Caco-2 (cell line): ENCODE data around the gene LHFPL3. TPM values are rescaled to one million over a fixed set of nuclear protein-coding genes. Genes with fewer than 3 reads are reported as not detected.

Experiments
- BruUV-seq: library from RNA; stranded (reverse); fragments of 400-500 nt; replicated peaks from 2 replicates; lab custom pipeline; 2021; lab: Mats Ljungman, UMichigan
- CTCF ChIA-PET: fragments of 300-600 bp; sonication (Branson Sonifier 250); formaldehyde crosslinking; loops from one replicate; lab custom pipeline; 2022; ENCODE audit warnings: antibody characterized with exemption; lab: Charles Lee
- POLR2A ChIA-PET: fragments of 300-600 bp; sonication (Branson Sonifier 250); formaldehyde crosslinking; loops from one replicate; lab custom pipeline; 2022; ENCODE audit warnings: antibody characterized with exemption; lab: Charles Lee
- DNase-seq, 2 experiments: peaks; one replicate each; pipeline versions ENCODE4 v3.0.0 to v3.0.0-alpha.2; 2020 to 2022
- H3K27me3 ChIP-seq: replicated peaks from 2 replicates; pipeline ENCODE4 v1.6.0; 2011; ENCODE audit warnings: low read length; ENCODE audit not compliant: control insufficient read depth, insufficient read depth
- H3K36me3 ChIP-seq: 2 replicates; pipeline ENCODE4 v1.5.1; 2011; ENCODE audit warnings: low read length; ENCODE audit not compliant: control insufficient read depth, insufficient read depth
- H3K4me1 ChIP-seq: fragments of 250-450 bp; sonication (Bioruptor Pico); 2 replicates; pipeline ENCODE4 v1.5.1; 2020; ENCODE audit warnings: mild to moderate bottlenecking
- H3K4me3 ChIP-seq: 2 replicates; pipeline ENCODE4 v1.5.1; 2011; ENCODE audit warnings: low read depth, mild to moderate bottlenecking, control low read depth, low read length
- H3K9me3 ChIP-seq: fragments of 250-450 bp; sonication (Bioruptor Pico); 2 replicates; pipeline ENCODE4 v1.5.1; 2020; ENCODE audit warnings: mild to moderate bottlenecking, moderate library complexity
- H3K27ac Mint-ChIP-seq: one replicate; pipeline ENCODE4 v1.8.0; 2022; ENCODE audit warnings: mixed read lengths; ENCODE audit not compliant: unreplicated experiment
- H3K27me3 Mint-ChIP-seq: one replicate; pipeline ENCODE4 v1.8.0; 2022; ENCODE audit warnings: mixed read lengths; ENCODE audit not compliant: insufficient read depth, unreplicated experiment
- H3K36me3 Mint-ChIP-seq: one replicate; pipeline ENCODE4 v1.8.0; 2022; ENCODE audit warnings: mild to moderate bottlenecking, mixed read lengths; ENCODE audit not compliant: insufficient read depth, unreplicated experiment
- H3K4me1 Mint-ChIP-seq: one replicate; pipeline ENCODE4 v1.8.0; 2022; ENCODE audit warnings: low read depth, mixed read lengths; ENCODE audit not compliant: unreplicated experiment
- H3K4me3 Mint-ChIP-seq: one replicate; pipeline ENCODE4 v1.8.0; 2022; ENCODE audit warnings: mild to moderate bottlenecking, moderate library complexity, mixed read lengths; ENCODE audit not compliant: unreplicated experiment
- H3K9me3 Mint-ChIP-seq: one replicate; pipeline ENCODE4 v1.8.0; 2022; ENCODE audit warnings: mixed read lengths; ENCODE audit not compliant: unreplicated experiment
- intact Hi-C: fragments of 100-400 bp; cut with micrococcal nuclease; formaldehyde crosslinking; loops from one replicate; pipeline ENCODE4 v1.10.0; 2022; ENCODE audit not compliant: unreplicated experiment
- total RNA-seq: library from RNA; stranded (reverse); gene quantifications from 2 replicates; pipeline ENCODE4 v1.2.3, GENCODE V29; 2022
- TF ChIP-seq, protein P1 (sequence below), 2 experiments: fragments of 200-600 bp in 1 of 2; IDR thresholded peaks; 1 replicate in 1 of 2; 2 replicates in 1 of 2; pipeline versions ENCODE4 v1.5.1 to v1.8.0; 2011 to 2022; ENCODE audit warnings: antibody characterized with exemption in 1 of 2, control low read depth in 1 of 2, inconsistent platforms in 1 of 2, low read depth in 1 of 2, low read length in 1 of 2, mild to moderate bottlenecking in 1 of 2, moderate library complexity in 1 of 2; ENCODE audit not compliant: insufficient read depth in 1 of 2, severe bottlenecking in 1 of 2, unreplicated experiment in 1 of 2

The LHFPL3 gene
- total RNA-seq, 1 experiment from 2014 or later, result not detected

DNA sequence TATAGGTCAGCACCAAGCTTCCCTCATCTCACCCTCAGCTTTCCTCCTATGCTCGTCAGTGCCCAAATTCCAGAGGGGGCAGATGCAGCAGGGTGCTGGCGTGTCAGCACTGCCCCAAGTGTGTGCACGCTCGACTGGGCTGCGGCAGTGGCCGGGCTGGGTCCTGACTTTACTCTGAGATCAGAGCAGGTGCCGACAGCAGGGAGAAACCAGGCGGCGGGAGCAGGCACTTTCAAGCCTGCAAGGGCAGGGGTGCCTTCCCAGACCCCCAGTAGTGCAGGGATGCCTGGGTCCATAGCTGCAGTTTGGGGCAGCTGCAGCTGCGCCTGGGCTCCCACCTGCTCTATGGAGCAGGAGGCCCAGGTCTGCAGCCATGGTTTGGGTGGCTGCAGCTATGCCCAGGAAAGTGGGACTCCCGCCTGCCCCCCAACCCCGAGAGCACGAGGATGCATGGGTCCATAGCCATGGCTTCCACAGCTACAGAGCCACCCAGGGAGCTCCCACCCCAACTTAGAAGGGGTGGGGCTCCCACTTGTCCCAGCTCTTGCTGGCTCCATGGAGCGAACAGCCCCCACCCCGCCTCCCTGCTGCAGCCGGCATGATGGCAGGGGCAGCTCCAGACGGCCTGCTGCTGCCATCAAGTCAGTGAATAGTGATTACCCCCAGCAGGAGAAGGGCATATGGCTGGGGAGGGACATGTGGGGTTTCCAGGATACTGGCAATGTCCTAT, 486.4 kb downstream of the LHFPL3 start:
- ChIA-PET CTCF (no interaction called here), POLR2A (no interaction called here)
- no peaks in the 10 kb centered on the region for H3K9me3 Mint-ChIP-seq
- H3K9me3 ChIP-seq, result no peaks in the 10 kb centered on the region
- H3K4me3 ChIP-seq, result no peak overlapping the region
- H3K4me3 Mint-ChIP-seq, result no peak overlapping the region
- no peaks in the 10 kb centered on the region for H3K4me1 Mint-ChIP-seq
- no peak for DNase-seq
- H3K36me3 ChIP-seq, result no peaks in the 10 kb centered on the region
- H3K27ac Mint-ChIP-seq, result no peak overlapping the region
- TF ChIP-seq, protein P1, sequence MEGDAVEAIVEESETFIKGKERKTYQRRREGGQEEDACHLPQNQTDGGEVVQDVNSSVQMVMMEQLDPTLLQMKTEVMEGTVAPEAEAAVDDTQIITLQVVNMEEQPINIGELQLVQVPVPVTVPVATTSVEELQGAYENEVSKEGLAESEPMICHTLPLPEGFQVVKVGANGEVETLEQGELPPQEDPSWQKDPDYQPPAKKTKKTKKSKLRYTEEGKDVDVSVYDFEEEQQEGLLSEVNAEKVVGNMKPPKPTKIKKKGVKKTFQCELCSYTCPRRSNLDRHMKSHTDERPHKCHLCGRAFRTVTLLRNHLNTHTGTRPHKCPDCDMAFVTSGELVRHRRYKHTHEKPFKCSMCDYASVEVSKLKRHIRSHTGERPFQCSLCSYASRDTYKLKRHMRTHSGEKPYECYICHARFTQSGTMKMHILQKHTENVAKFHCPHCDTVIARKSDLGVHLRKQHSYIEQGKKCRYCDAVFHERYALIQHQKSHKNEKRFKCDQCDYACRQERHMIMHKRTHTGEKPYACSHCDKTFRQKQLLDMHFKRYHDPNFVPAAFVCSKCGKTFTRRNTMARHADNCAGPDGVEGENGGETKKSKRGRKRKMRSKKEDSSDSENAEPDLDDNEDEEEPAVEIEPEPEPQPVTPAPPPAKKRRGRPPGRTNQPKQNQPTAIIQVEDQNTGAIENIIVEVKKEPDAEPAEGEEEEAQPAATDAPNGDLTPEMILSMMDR (IDR thresholded peaks at IDR 0.05; ENCODE audit: insufficient read depth in 1 of 2, low read depth in 1 of 2, low read length in 1 of 2, severe bottlenecking in 1 of 2, unreplicated experiment in 1 of 2), result no peak
- H3K27me3 Mint-ChIP-seq, result peaks cover 34% of the 10 kb centered on the region
- H3K27me3 ChIP-seq, result no peaks in the 10 kb centered on the region
- no peaks in the 10 kb centered on the region for H3K4me1 ChIP-seq
- H3K36me3 Mint-ChIP-seq, result no peaks in the 10 kb centered on the region
- intact Hi-C loops, result no loop called here
- no TSS peak for BruUV-seq

DNA sequence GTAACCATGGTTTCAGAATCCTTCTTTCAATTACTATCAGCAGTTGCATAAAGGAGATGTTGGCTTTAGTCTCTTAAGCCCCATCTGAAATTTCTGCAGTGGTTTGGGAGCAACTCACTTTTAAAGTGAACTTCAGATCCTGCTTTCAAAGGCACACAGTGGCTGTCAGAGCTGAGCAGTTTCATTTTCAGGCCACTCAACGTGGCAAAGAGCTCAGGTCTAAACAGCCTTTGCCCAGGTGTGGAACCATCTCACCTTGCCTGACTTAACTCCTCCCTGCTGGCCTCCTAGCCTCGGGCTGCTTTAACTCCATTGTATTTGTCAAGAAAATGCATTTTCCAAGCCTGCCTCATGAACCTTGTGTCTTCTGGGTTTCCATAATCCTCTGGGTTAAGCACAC, 488.1 kb downstream of the LHFPL3 start:
- Mint-ChIP-seq H3K4me1 (no peaks in the 10 kb centered on the region), H3K27me3 (peaks cover 25% of the 10 kb centered on the region)

DNA sequence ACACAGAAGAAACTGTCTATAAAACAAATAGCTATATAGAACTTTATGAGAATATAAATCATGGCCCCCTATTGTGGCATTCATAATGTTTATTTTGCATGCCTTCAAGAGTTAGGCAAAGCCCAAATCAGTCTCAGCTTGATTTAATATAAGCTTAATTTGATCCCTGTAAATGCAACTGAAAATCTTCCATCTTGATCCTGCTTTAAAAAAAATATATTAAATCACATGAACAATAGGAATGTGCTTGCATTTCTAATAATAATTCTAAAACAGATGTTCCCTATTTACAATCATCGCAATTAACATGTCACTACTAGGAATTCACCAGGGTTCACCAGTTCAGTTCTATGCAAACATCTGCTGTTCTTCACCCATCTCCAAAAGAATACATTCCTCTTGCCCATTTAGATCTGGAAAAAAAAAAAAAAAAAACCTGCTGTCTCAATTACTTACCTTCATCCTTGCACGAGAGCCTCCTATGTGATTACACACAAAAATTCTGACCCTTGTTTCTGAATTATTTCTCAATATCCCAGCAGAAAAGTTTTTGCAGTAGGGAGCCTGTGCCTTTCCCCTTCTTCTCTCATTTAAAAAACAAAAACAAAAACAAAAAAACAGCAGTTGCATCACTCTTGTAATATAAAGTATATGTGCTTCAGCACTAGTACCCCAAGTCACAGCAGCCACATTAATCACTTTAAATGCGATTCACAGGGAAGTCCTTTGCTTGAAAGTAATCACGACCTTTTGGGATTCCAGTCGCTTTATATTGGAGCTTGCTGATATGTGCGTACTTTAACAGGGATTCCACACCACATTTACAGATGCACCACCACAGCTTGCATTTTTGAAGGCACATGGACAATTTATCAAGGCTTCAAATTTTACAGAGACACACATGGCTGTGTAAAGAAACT, 490.8 kb downstream of the LHFPL3 start:
- Mint-ChIP-seq H3K4me3 (no peak overlapping the region), H3K36me3 (no peaks in the 10 kb centered on the region), H3K4me1 (no peaks in the 10 kb centered on the region), H3K27ac (no peak overlapping the region), H3K9me3 (no peaks in the 10 kb centered on the region), H3K27me3 (peaks cover 21% of the 10 kb centered on the region)
- Histone ChIP-seq H3K36me3 (no peaks in the 10 kb centered on the region), H3K27me3 (no peaks in the 10 kb centered on the region; the same call in none of the 2 replicates), H3K4me3 (no peak overlapping the region), H3K9me3 (no peaks in the 10 kb centered on the region), H3K4me1 (no peaks in the 10 kb centered on the region)
- DNase-seq, result no peak
- POLR2A ChIA-PET, result no interaction called here
- BruUV-seq, result no TSS peak
- intact Hi-C loops, result no loop called here
- CTCF ChIA-PET, result no interaction called here
- TF ChIP-seq, protein P1 (IDR thresholded peaks at IDR 0.05; ENCODE audit: insufficient read depth in 1 of 2, low read depth in 1 of 2, low read length in 1 of 2, severe bottlenecking in 1 of 2, unreplicated experiment in 1 of 2), result no peak

More for the DNA sequence above, 488.1 kb downstream of the LHFPL3 start:
- intact Hi-C loops, result no loop called here
- H3K4me1 ChIP-seq, result no peaks in the 10 kb centered on the region
- H3K27ac Mint-ChIP-seq, result no peak overlapping the region
- H3K9me3 Mint-ChIP-seq, result no peaks in the 10 kb centered on the region
- POLR2A ChIA-PET, result interaction anchor here (0.6 kb wide), 1 partner anchor 136 kb away, joined by 5 read pairs; no protein-coding TSS in a partner anchor
- TF ChIP-seq, protein P1 (IDR thresholded peaks at IDR 0.05; ENCODE audit: insufficient read depth in 1 of 2, low read depth in 1 of 2, low read length in 1 of 2, severe bottlenecking in 1 of 2, unreplicated experiment in 1 of 2), result no peak
- no TSS peak for BruUV-seq
- no peaks in the 10 kb centered on the region; the same call in none of the 2 replicates for H3K27me3 ChIP-seq
- H3K36me3 Mint-ChIP-seq, result no peaks in the 10 kb centered on the region
- H3K36me3 ChIP-seq, result no peaks in the 10 kb centered on the region
- CTCF ChIA-PET, result no interaction called here
- no peak overlapping the region for H3K4me3 Mint-ChIP-seq
- DNase-seq, result no peak
- H3K9me3 ChIP-seq, result no peaks in the 10 kb centered on the region
- no peak overlapping the region for H3K4me3 ChIP-seq
